Hepatocyte (in vitro differentiated cells): ENCODE results near the gene NRCAM.

Experiments used
- EZH2 ChIP-seq: fragments of 200-600 bp; sonication (generic); IDR thresholded peaks from 2 replicates; pipeline ENCODE4 v1.6.1; 2016; ENCODE audit warnings: antibody characterized with exemption, mild to moderate bottlenecking, borderline replicate concordance
- TF ChIP-seq, protein P1 (sequence below): fragments of 200-600 bp; sonication (generic); IDR thresholded peaks from 2 replicates; pipeline ENCODE4 v1.5.1; 2016; ENCODE audit warnings: antibody characterized with exemption, mild to moderate bottlenecking; ENCODE audit not compliant: poor library complexity

DNA sequence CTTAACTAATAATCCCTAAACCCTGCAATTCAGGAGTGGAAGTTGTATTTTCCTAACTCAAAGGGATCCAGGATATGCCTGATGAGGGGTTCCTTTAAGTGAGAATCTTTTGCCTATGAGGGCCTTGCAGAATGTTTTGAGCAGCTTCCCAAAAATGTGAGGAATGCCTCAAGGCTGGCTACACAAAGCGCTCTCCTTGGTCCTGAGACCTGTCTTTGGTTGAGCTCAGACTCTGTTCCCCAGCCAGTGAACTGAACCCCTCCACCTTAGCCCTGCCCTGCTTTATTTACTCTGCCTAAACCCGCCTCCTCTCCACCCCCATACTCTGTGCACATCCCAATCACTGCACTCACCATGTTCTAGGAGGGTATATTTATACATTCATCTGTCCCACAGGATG is 108.6 kb downstream of the NRCAM start:
- no peak for TF ChIP-seq EZH2
- TF ChIP-seq, protein P1, sequence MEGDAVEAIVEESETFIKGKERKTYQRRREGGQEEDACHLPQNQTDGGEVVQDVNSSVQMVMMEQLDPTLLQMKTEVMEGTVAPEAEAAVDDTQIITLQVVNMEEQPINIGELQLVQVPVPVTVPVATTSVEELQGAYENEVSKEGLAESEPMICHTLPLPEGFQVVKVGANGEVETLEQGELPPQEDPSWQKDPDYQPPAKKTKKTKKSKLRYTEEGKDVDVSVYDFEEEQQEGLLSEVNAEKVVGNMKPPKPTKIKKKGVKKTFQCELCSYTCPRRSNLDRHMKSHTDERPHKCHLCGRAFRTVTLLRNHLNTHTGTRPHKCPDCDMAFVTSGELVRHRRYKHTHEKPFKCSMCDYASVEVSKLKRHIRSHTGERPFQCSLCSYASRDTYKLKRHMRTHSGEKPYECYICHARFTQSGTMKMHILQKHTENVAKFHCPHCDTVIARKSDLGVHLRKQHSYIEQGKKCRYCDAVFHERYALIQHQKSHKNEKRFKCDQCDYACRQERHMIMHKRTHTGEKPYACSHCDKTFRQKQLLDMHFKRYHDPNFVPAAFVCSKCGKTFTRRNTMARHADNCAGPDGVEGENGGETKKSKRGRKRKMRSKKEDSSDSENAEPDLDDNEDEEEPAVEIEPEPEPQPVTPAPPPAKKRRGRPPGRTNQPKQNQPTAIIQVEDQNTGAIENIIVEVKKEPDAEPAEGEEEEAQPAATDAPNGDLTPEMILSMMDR: no peak
